Small intestine (tissue), 7 donors: ENCODE data around the gene ARR3. TPM values are rescaled to one million over a fixed set of nuclear protein-coding genes. Genes with fewer than 3 reads are reported as not detected.
A peak's percentile ranks its signal among the peaks of the same experiment; 100 is the strongest.
"Not testable (repeated sequence)": the region's sequence is repeated elsewhere in the genome, so short reads cannot be mapped to it uniquely, and the experiment has no call there.

ENCODE experiments used
- DNase-seq, 2 donors: peaks; one replicate each; pipeline versions ENCODE4 v3.0.0 to v3.0.0-alpha.2; 2013
- FAIRE-seq: peaks from 2 replicates; lab custom pipeline; 2012; peaks lifted over from hg19 to GRCh38; lab: Jason Lieb, UNC
- H3K27ac ChIP-seq, 3 donors: one replicate each; pipeline ENCODE4 v1.5.1; 2013; ENCODE audit warnings: low read length in 2 of 3, mild to moderate bottlenecking in 2 of 3, control low read depth in 1 of 3, inconsistent platforms in 1 of 3, low read depth in 1 of 3, moderate library complexity in 1 of 3
- H3K27me3 ChIP-seq, 3 donors: one replicate each; pipeline ENCODE4 v1.6.1; 2013; ENCODE audit warnings: low read length in 3 of 3, inconsistent platforms in 1 of 3; ENCODE audit not compliant: control insufficient read depth in 3 of 3, insufficient read depth in 3 of 3
- H3K36me3 ChIP-seq, 3 donors: one replicate each; pipeline ENCODE4 v1.6.1; 2013; ENCODE audit warnings: low read length in 3 of 3, inconsistent platforms in 1 of 3, low read depth in 1 of 3, mild to moderate bottlenecking in 1 of 3, moderate library complexity in 1 of 3; ENCODE audit not compliant: control insufficient read depth in 3 of 3, insufficient read depth in 2 of 3
- H3K4me1 ChIP-seq, 3 donors: one replicate each; pipeline ENCODE4 v1.6.1; 2013; ENCODE audit warnings: low read length in 2 of 3, inconsistent platforms in 1 of 3, low read depth in 1 of 3, mild to moderate bottlenecking in 1 of 3, moderate library complexity in 1 of 3; ENCODE audit not compliant: control insufficient read depth in 3 of 3, insufficient read depth in 2 of 3
- H3K4me3 ChIP-seq, 3 donors: one replicate each; pipeline ENCODE4 v1.5.1; 2013; ENCODE audit warnings: low read length in 3 of 3, control low read depth in 1 of 3, inconsistent platforms in 1 of 3, low read depth in 1 of 3, mild to moderate bottlenecking in 1 of 3, moderate library complexity in 1 of 3
- H3K9me3 ChIP-seq, 2 donors: one replicate each; pipeline ENCODE4 v1.6.1; 2013; ENCODE audit warnings: low read depth in 1 of 2, low read length in 1 of 2; ENCODE audit not compliant: control insufficient read depth in 2 of 2, insufficient read depth in 1 of 2
- WGBS, 3 donors: extraction: QIAGEN DNeasy Blood & Tissue Kit; methylation state at CpG; one replicate each; pipeline ENCODE4 v1.1.7; 2013; 5-methylcytosine and 5-hydroxymethylcytosine counted together
- polyA plus RNA-seq, 4 donors: library from polyadenylated mRNA; stranded (reverse) in 3 of 4; unstranded in 1 of 4; fragments of 200-250 nt in 3 of 4; fragments of 120-200 nt in 1 of 4; gene quantifications; one replicate each; pipeline versions ENCODE4 v1.2.1 to v1.2.3, GENCODE V29; 2013
- donor health status: healthy with polysubstance abuse.
- donor health status: control.
- donor health status: control.
- donor health status: Bipolar disorder and iron deficiency.
- donor health status: healthy.

Gene ARR3
- polyA plus RNA-seq, 4 donors = 0.39 to 1.0 TPM; not detected in 2

DNA sequence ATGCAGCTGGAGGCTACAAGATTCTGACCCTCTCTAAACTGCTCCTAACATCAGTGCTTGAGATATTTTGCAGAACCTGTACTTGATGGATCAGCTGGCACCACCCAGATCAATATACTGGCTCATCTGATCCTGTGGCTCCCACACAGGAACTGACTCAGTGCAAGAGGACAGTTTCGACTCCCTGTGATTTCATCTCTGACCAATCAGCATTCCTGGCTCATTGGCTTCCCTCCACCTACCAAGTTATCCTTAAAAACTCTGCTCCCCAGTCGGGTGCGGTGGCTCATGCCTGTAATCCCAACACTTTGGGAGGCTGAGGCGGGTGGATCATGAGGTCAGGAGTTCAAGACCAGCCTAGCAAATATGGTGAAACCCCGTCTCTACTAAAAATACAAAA is 24.5 kb upstream of the ARR3 start:
- FAIRE-seq, H3K4me3 ChIP-seq, H3K36me3 ChIP-seq, H3K4me1 ChIP-seq, DNase-seq, H3K27ac ChIP-seq, H3K9me3 ChIP-seq, H3K27me3 ChIP-seq: not testable (repeated sequence)
- whole genome bisulfite sequencing, 3 donors = 66 to 84% (median 76%) methylated on average over 5 of the region's 5 CpGs

DNA sequence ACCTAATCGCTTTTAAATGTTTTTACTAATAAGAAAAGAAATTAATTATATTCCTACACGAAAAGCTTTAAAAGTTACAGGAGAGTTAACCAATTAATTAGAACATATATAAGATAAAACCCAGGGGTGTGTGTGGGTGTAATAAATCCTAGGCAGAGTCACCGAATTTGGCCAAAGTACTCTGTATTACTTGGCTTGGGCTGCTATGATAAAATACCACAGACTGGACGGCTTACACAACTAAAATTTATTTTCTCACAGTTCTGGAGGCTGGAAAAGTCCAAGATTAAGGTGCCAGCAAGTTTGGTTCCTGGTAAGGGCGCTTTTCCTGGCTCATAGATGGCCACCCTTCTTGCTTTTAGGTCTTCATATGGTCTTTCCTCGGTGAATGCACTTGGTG is 23.3 kb upstream of the ARR3 start:
- Histone ChIP-seq H3K9me3 (no peaks in the 10 kb centered on the region), H3K4me1 (no peaks in the 10 kb centered on the region), H3K27me3 (no peaks in the 10 kb centered on the region), H3K27ac (no peak overlapping the region), H3K4me3 (no peak overlapping the region), H3K36me3 (no peaks in the 10 kb centered on the region)
- no peak for FAIRE-seq
- 58 to 73% (median 64%) methylated on average over 6 of the region's 6 CpGs for WGBS, 3 donors
- DNase-seq = no peak

- Histone ChIP-seq H3K27ac (no peak overlapping the region), H3K4me3 (no peak overlapping the region), H3K4me1 (no peaks in the 10 kb centered on the region), H3K36me3 (no peaks in the 10 kb centered on the region), H3K9me3 (no peaks in the 10 kb centered on the region), H3K27me3 (no peaks in the 10 kb centered on the region)
- DNase-seq = no peak
- no peak for FAIRE-seq
- WGBS, 3 donors = 86 to 89% (median 87%) methylated on average over 2 of the region's 2 CpGs
These were observed 20.9 kb upstream of the ARR3 start for GRCh38 chrX:70247252-70247651.

GRCh38 chrX:70252491-70252890 is 15.6 kb upstream of the ARR3 start:
- H3K27me3 ChIP-seq = no peaks in the 10 kb centered on the region
- H3K4me3 ChIP-seq = no peak overlapping the region
- H3K36me3 ChIP-seq = no peaks in the 10 kb centered on the region
- DNase-seq = no peak
- no peaks in the 10 kb centered on the region for H3K9me3 ChIP-seq
- H3K27ac ChIP-seq = no peak overlapping the region
- no peak for FAIRE-seq
- peaks cover 0 to 16% (median 0%) of the 10 kb centered on the region in 3 donors for H3K4me1 ChIP-seq
- WGBS, 3 donors = 57 to 77% (median 68%) methylated on average over 2 of the region's 2 CpGs

- FAIRE-seq (no peak), DNase-seq (peak in 1 of 2 donors; percentile 5)
- Histone ChIP-seq H3K27me3 (no peaks in the 10 kb centered on the region), H3K27ac (peak overlapping the region in 1 of 3 donors; percentile 81), H3K9me3 (no peaks in the 10 kb centered on the region), H3K4me3 (no peak overlapping the region), H3K4me1 (peaks cover 0 to 16% (median 0%) of the 10 kb centered on the region in 3 donors), H3K36me3 (no peaks in the 10 kb centered on the region)
- WGBS, 3 donors = 68 to 75% (median 74%) methylated on average over 3 of the region's 3 CpGs
These were observed 14.6 kb upstream of the ARR3 start for GRCh38 chrX:70253377-70254062.

DNA sequence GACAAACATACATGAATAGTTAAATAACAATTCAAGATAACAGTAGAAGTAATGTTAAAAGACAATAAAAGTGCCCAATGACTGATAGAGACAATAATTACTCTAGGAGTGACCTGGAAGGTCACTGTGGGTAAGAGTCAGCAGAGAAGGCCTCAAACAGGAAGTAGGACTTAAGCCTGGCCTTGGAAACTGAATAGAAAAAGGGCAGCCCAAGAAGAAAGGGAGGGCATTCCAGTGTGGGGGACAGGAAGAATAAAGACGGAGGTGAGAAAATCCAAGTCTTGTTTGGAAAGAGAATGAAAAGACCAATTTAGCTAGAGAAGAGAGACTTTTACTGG is 14.1 kb upstream of the ARR3 start:
- Histone ChIP-seq H3K4me3 (no peak overlapping the region), H3K36me3 (no peaks in the 10 kb centered on the region), H3K27ac (peak overlapping the region in 1 of 3 donors; percentile 81), H3K27me3 (no peaks in the 10 kb centered on the region), H3K9me3 (no peaks in the 10 kb centered on the region), H3K4me1 (peaks cover 0 to 16% (median 0%) of the 10 kb centered on the region in 3 donors)
- FAIRE-seq = no peak
- DNase-seq = peak; percentile 4 to 16
- 82 to 94% (median 84%) methylated on average over 1 of the region's 1 CpG for WGBS, 3 donors

- Histone ChIP-seq H3K9me3 (no peaks in the 10 kb centered on the region), H3K27ac (peak overlapping the region in 2 of 3 donors; percentile 27 to 81), H3K27me3 (no peaks in the 10 kb centered on the region), H3K4me1 (peaks cover 0 to 16% (median 0%) of the 10 kb centered on the region in 3 donors), H3K4me3 (no peak overlapping the region), H3K36me3 (no peaks in the 10 kb centered on the region)
- 40 to 65% (median 63%) methylated on average over 3 of the region's 3 CpGs for WGBS, 3 donors
- FAIRE-seq = no peak
- peak; percentile 58 for DNase-seq
These were observed 13.2 kb upstream of the ARR3 start for GRCh38 chrX:70254909-70255308.

DNA sequence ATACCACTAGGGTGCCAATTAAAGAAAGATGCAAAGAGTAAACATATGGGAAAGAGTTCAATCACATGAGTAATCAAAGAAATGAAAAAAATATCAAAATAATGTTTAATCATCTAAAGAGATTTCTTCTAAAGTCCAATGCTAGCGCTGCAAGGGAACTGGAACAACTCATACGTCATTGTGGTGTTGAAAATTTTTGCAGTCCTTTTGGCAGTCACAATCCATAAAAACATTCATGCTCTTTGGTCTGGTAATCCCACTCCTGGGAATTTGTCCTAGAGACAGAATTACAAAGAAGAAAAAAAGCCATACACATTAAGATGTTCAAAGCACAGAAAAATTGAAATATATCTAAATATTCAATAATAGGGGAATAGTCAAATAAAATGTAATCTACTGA is 12.7 kb upstream of the ARR3 start:
- no peak overlapping the region for H3K4me3 ChIP-seq

More for the DNA sequence above, 12.7 kb upstream of the ARR3 start:
- Histone ChIP-seq H3K27ac (no peak overlapping the region), H3K9me3 (no peaks in the 10 kb centered on the region), H3K36me3 (no peaks in the 10 kb centered on the region), H3K4me1 (peaks cover 0 to 16% (median 0%) of the 10 kb centered on the region in 3 donors), H3K27me3 (no peaks in the 10 kb centered on the region)
- 63 to 86% (median 85%) methylated on average over 2 of the region's 2 CpGs for WGBS, 3 donors
- no peak for FAIRE-seq
- no peak for DNase-seq
